ENCODE measurements around the gene SPATS1.
"Not testable (repeated sequence)": the region's sequence is repeated elsewhere in the genome, so short reads cannot be mapped to it uniquely, and the experiment has no call there.

The SPATS1 gene

DNA sequence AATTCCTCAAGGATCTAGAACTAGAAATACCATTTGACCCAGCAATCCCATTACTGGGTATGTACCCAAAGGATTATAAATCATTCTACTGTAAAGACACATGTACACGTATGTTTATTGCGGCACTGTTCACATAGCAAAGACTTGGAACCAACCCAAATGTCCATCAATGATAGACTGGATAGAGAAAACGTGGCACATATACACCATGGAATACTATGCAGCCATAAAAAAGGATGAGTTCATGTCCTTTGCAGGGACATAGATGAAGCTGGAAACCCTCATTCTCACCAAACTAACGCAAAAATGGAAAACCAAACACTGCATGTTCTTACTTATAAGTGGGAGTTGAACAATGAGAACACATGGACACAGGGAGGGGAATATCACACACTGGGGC lies 4.4 kb downstream of the SPATS1 start:
- DNase-seq = not testable (repeated sequence)

DNA sequence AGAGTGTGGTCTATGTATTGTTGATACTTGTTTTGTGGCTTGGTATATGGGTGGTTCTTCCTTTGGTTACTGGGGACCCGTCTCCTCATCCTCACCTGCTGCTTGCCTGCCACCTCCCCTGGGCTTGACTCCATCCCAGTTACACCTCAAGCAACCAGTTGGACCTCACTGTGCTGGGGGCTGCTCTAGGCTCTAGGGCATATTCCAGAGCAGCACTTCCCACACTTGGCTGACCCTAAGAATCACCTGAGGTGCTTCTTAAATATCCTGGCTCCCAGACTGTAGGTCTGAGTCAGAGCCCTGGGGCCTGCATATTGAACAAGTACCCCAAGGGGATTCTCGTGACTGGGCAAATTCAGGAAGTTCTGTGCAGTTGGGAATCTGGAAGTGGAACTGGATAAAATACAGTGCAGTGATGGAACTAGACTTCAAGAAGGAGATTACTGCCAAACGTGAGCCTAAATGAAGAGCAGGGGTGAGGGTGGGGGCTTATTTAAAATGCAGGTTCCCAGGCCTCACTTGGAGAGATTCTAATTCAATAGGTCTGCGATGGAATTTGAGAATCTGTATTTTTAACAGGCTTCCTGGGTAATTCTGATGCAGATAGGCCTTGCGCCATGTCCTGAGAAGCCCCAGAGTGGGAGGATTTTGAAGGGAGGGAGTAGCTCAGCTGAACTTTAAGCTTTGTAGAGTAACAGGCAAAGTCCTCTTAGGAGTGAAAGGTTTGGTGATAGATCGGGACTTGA lies 7.6 kb downstream of the SPATS1 start:
- no peak for DNase-seq

DNA sequence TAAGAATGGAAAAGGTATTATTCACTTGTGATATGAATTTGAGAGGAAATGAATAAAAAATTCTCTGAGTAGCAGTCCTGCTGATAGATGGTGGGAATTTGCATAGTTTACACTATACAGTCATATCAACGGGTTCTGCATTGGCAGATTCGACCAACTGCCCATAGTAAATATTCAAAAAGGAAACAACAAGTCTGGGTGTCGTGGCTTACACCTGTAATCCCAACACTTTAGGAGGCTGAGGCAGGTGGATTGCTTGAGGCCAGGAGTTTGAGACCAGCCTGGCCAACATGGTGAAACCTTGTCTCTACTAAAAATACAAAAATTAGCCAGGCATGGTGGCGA lies 8.2 kb downstream of the SPATS1 start:
- DNase-seq = not testable (repeated sequence)

DNA sequence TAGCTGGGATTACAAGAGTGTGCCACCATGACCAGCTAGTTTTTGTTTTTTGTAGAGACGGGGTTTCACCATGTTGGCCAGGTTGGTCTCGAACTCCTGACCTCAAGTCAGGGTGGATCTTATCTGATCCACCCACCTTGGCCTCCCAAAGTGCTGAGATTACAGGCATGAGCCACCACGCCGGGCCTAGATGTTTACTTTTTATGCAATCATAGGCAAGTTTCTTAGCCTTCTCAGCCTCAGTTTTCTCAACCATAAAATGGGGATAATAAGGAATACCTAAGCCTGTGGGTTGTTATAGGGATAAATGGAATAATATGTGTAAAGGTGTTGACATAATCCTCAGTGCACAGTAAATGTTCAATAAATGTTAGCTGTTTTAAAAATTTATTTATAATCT lies 9.8 kb downstream of the SPATS1 start:
- no peak for DNase-seq

DNA sequence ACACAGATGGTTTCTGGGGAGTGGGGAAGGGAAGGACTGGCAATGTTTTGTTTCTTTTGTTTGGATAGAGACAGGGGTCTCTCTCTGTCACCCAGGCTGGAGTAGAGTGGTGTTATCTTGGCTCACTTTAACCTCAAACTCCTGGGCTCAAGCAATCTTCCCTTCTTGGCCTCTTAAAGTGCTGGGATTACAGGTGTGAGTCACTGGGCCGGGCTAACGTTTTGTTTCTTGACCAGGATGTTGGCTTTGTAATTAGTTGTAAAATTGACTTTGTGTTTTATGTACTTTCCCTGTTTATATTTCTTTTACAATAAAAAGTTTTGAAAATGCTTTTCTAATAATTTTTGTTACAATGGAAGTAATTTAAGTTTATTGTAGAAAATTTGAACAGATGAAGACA lies 10.9 kb downstream of the SPATS1 start:
- DNase-seq = no peak

DNA sequence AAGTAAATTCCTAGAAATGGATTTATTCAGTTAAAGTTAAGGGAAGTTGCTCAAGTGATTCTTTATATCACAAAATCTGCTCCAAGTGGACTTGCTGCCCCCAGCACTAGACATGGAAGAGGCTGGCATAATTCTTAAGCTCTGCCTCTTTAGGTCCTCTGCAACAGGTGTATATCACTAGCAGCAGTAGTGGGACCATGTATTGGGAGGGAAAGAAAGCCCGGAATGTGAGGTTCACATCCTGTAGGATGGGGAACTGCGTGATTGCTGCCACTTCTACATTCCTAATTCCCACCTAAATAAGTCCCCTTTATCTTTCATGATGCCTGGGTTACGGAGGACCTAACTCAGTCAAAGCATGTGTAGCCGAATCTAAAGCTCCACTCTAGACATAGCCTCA lies 13.2 kb downstream of the SPATS1 start:
- DNase-seq = no peak

DNA sequence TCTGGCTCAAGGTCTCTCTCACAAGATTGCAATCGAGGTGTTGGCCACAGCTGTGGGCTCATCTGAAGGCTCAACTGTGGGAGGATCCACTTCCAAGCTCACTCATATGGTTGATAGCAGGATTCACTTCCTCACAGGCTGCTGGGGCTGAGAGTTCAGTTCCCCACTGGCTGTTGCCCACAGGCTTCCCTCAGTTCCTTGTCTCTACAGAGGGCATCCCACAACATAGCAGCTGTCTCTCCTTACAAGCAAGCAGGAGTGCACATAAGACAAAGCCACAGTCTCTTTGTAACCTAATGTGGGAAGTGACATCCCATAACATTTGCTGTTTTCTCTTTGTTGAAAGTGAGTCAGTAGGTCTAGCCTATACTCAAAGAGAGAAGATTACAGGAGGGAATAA lies 14.0 kb downstream of the SPATS1 start:
- DNase-seq = no peak

DNA sequence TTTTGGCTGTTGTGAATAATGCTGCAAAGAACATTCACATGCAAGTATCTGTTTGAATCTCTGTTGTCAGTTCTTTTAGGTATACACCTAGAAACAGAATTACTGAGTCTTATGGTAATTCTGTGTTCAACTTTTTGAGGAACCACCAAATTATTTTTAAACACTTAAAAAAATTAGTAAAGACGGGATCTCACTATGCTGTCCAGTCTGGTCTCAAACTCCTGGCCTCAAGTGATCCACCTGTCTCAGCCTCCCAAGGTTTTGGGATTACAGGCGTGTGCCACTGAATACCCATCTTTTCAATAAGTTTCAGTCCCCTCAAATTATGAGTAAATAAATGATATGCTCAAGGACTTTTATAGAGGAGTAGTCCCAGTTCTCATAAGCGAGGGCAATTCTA lies 17.5 kb downstream of the SPATS1 start:
- DNase-seq = no peak

DNA sequence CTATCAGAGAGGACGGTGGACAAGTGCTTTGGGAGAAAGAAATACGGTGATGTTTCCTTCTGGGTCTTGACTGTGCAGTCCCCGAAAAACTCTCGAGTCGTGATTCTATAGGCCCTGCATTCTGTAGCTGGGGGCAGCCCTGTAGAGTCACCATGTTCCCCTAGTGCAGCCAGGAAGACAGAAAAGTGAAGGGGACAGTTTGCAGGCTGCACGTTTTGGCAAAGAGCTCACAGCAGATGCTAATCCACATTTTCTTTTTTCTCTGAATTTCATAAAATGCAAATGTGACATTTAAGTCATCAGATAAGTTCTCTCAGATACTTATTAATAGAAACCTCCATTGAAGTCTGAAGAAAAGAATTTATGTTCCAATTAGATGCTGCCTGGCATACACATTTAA lies 19.5 kb downstream of the SPATS1 start:
- DNase-seq = no peak

DNA sequence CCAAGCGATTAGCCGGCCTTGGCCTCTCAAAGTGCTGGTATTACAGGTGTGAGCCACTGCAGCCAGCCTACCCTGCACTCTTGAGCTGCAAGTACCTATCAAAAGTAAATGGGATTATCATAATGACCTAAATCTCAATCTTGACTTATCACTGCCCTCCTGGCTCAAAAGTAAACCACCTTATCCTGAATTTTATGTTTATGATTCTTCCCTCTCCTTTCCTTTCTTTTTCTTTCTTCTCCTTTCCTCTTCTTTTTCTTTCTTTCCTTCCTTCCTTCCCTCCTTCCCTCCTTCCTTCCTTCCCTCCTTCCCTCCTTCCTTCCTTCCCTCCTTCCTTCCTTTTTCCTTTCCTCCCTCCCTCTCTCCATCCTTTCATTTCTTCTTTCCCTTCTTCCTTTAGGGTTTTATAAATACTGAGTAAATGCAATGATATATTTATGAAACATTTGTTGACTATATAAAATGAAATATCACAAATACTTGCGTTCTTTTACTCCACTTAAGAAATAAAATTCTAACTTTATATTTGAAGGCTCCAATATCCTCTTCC lies 21.0 kb downstream of the SPATS1 start:
- DNase-seq = no peak

DNA sequence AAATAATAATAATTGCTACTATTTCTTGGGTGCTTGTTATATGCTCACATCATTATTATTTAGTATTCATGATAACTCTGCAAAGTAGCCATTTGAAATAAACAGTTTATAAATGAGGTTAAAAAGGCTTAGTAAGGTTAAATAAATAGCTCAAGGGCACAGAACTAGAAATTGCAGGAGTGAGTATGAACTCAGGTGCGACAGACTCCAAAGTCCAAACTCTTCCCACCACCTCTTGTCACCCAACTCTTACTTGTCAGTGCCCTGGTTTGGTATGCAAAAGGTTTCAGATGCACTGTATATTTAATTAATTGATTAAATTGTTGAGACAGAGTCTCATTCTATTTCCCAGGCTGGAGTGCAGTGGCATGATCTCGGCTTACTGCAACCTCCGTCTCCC lies 24.3 kb downstream of the SPATS1 start:
- no peak for DNase-seq

DNA sequence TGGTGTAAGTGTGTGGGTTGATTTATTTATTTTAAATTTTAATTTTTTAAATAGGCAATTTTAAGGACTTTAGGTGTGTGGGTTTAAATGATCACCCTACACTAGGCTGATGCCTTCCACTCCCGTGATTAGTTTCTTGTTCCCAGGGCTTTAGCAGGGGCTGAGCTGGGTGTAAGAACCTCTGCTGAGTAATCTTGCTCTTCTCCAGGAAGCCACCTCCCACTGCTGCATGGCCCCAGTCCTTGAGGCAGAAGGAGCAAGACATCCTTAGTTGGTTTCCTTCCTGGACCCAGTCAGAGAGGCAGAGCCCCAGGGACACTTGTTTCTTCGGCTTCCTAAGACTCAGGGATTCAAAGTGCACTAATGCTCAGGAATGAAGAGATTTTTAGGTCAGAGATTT lies 25.2 kb downstream of the SPATS1 start:
- no peak for DNase-seq

DNA sequence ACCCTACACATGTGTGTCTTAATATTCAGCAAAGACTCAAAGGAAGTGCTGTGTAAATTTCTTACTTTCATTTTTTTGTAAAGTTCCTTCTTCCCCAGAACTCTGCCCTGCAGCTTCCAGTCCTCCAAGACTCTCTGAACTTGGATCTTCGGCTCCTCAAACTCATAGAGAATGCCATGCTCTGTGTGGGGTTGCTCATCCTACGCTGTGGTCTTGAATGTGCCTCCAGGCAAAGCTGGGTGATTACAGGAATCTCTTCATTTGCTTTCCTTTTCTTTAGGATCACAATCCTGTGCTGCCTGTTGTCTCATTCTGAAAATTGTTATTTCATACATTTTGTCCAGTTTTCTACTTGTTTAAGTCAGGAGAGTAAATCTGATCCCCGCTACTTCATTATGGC lies 30.6 kb downstream of the SPATS1 start:
- DNase-seq = no peak

DNA sequence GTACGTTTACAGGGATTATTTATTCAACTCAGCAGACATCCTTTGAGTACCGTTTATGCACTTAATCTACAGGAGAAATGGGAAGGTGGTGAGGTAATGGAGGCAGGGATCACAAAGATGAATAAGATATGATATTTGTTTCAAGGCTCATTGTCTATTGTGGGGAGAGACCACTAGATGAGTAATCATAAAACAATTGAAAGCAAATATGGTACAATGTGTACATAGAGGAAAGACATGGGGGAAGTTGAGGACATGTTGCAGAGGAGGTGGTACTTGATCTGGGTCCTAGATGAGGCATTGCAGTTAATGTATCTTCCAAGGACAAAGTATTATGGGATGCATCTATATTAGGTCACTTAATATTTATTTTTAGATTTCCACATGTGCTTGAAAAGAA lies 31.3 kb downstream of the SPATS1 start:
- no peak for DNase-seq

DNA sequence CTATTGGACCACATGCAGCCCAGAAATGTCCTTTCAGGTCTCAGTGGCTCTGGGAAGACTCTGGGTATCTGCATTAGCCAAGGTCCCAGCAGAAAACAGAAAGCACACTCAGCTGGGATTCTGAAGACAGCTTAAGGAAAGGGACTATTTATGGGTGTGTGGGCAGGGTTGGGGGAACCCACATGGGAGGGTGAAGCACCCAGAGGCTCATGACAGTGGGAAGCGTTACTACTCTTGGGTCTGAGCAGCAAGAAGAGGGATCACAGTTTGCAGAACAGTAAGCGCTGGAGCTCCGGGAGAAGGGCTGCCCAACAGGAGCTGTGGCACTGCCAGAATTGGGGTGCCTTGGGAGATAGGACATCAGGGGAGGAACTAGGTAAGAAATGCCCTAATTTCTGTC lies 32.6 kb downstream of the SPATS1 start:
- DNase-seq = no peak

DNA sequence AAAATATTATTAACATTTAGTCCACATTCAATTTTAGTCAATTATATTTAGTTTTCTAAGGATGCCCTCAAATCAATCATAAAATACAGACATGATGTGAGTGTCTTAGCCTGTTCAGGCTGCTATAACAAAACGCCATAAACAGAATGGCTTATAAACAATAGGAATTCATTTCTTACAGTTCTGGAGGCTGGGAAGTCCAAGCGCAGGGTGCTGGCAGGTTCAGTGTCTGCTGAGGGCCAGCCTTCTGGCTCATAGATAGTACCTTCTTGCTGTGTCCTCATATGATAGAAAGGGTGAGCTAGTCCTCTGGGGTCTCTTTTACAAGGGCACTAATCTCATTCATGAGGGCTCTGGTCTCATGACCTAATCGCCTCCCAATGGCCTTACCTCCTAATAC lies 35.0 kb downstream of the SPATS1 start:
- no peak for DNase-seq

DNA sequence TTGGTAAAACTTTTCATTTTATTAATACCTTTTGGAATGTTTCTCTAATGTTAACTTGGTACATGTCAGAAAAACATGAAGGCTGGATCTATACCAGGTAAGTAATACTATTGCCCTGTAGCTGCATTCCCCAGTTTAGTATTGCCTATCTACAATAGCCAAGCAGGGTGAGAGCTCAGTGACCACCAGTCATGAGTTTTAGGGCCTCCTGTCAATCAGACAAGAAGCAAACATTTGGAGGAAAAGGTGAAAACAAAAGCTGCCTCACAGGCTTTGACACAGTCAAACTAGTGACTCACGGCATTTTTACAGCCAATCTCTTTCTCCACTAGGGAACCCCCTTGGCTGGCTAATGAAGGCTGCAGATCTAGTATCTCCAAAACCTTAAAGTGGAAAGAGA lies 35.5 kb downstream of the SPATS1 start:
- DNase-seq = no peak

DNA sequence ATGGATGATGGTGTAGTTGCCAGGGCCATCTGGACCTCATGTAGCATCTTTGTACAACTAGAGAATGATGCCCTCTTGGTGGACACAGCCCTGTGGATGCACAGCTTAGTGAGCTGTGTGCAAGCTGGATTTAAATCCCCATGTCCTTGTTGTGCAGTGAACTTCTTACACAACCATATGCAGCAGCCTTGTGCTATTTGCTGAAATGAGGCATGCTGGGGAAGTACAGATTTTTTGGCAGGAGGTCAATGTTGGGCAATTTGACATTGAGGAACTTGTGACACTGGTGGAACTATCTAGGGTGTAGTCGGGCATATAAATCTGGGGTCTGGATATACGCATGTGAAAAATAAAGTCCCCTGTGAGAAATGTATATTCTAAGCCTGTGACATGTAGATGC lies 39.3 kb downstream of the SPATS1 start:
- DNase-seq = no peak

DNA sequence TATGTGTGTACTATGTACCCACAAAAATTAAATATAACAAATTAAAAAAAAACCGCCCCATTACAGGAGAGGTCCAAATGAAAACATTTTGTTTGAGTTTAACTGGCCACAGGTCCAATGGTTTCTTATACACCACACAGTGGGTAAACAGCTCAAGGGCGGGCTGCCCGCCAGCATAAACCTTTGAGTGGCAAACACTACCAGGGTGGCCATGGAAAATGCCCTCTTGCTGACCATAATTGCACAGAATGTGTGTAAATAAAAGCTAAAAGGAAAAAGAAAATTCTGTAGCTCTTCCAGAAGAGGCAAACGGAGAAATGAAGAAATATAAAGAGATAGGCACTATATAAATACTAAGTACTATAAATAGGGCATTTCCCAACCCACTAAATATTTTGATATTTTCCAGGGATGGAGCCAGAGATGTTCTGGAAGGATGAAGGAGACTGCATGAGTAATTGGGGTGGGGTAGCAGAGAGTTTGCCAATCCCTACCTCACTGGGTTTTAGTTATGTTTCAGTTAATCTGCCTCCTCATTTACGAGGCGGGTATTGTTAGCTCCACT lies 44.0 kb downstream of the SPATS1 start:
- DNase-seq = peak; percentile 33

DNA sequence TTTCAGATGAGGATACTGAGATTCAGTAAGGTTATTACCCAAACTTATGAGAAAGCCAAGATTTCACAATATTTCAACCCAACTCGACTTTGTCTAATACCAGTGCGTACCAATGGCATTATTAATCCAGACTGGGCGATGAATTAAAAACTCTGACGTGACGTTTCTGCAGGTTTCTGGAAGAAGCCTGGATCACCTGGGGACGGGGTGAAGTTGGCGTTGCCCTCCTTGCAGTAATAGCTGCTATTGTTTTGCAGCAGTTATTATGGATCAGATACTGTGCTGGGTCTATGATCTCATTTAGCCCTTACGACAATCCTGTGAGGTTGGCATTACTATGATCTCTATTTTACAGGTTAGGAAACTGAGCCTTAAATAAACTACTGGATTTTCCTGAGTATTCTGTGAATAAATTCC lies 44.5 kb downstream of the SPATS1 start:
- no peak for DNase-seq

DNA sequence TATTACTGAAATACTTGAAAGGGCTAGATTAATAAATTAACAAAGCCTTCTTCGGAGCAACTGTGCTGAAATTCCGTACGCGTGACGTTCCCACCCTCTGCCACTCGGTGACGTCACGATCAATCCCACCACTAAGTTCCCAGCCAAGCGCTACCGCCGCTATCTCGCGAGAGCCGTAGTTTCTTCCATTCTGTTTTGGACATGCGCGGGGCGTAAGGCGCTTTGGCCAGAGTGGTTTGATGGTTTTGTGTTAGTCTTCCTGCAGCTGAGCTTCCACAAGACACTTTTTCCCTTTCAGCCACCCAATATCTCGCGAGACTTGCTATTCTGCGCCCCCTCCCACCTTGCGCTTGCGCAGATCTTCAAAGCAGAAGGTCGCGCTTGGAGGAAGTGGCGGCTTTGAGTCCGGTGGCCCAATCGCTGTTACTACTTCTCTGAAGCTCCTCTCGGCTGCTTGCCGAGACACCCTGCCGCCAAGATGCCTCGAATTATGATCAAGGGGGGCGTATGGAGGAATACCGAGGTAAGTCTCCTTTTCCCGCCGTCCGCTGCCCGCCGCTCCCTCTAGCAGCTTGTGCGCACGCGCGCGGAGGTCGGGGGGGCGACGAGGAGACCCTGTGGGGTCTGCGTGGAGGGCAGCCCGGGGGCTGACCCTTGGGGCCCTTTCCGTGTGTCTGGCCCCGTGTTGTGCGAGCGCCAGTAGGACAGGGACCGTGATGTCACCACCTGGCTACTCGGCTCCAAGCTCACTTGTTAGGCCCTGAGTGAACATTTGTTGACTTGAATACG lies 45.1 kb downstream of the SPATS1 start, which contains the start of gene CDC5L:
CDC5L (plus strand) TSS at position 361 of the 789 bp plus-strand sequence; CDS start at position 479, 118 bp downstream.
- peak; percentile 99 for DNase-seq

DNA sequence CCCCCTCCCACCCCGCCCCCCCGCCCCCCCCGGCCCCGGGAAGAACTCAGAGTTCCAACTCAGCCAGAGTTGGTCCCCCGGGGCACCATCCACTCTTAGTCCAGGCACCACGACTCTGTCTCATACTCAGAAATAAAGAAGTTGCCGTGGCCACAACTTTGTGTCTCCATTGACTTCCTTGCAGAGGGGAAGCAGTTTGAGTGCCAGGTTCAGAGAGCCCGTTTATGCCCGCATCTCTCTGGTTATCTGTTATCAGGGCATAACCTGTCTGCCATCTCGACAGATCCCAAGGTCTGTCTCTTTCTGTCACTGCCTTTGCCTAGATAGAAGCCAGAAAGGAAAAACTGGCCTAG lies 45.7 kb downstream of the SPATS1 start:
- peak; percentile 35 for DNase-seq

DNA sequence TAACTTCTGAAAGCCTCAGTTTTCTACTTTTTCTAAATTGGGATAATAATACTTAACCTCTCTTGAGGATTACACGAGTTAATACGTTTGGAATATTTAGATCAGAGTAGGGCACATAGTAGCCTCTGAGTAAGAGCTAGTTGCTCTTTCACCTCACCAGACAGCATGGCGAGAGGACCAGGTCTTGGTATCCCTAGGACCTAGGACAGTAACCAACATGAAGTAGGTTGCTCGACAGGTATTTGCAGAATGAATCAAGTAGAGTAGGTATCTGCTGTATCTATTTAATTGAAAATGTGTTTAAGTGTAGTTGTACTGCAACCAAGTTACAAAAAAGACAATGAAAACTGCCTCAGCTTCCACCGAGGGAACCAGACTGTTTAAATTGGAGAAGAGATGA lies 46.4 kb downstream of the SPATS1 start:
- DNase-seq = no peak

DNA sequence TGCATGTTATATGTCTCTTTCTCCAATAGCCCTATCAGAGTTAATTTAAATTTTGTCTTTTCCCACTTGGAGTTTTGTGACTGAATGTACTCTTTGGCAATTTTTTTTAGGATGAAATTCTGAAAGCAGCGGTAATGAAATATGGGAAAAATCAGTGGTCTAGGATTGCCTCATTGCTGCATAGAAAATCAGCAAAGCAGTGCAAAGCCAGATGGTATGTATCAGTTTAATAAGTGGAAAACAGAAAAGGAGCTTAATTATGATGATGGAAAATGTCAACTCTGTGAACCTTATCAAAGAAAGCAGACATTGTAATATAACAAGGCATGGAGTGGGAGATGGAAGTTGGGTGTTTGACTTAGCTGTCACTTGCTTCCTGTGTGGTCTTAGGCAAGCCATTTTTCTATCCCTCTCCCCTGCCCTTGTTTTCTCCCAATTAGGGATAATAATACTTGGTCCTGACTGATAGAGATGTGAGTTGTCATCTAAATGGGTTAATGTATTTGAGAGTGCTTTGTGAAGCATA lies 47.8 kb downstream of the SPATS1 start:
- DNase-seq = no peak

All from DMS79 treated with DMSO at 0.1 percent for 48 hours (cell line).